ENCODE data around the gene SLC1A4.

GRCh38 chr2:65035351-65035943 is 46.2 kb downstream of the SLC1A4 start:
- TF ChIP-seq POLR2A (IDR thresholded peaks at IDR 0.05; ENCODE audit: low read depth, low read length) (no peak), CTCF (conservative IDR thresholded peaks at IDR 0.05; ENCODE audit: low read depth, low read length) (no peak), MAFK (IDR thresholded peaks at IDR 0.05; ENCODE audit: low read depth, low read length) (no peak), CHD1 (IDR thresholded peaks at IDR 0.05; ENCODE audit: low read depth, low read length) (no peak), CEBPB (IDR thresholded peaks at IDR 0.05; ENCODE audit: low read depth, low read length) (no peak), RAD21 (IDR thresholded peaks at IDR 0.05; ENCODE audit: low read length) (no peak), USF2 (IDR thresholded peaks at IDR 0.05; ENCODE audit: low read depth, low read length) (no peak), NFE2L2 (IDR thresholded peaks at IDR 0.05; ENCODE audit: low read depth, low read length) (no peak), MXI1 (IDR thresholded peaks at IDR 0.05; ENCODE audit: borderline replicate concordance, low read depth, low read length) (no peak), RFX5 (IDR thresholded peaks at IDR 0.05; ENCODE audit: low read depth, low read length) (no peak), BHLHE40 (IDR thresholded peaks at IDR 0.05; ENCODE audit: low read depth, low read length) (no peak), ELK1 (IDR thresholded peaks at IDR 0.05; ENCODE audit: borderline replicate concordance, low read depth, low read length) (no peak), FOS (IDR thresholded peaks at IDR 0.05; ENCODE audit: low read depth, low read length) (no peak)

All from IMR-90 (cell line).